HG03342 (cell line): ENCODE results near the gene PDAP1.
"Not testable (repeated sequence)": the region's sequence is repeated elsewhere in the genome, so short reads cannot be mapped to it uniquely, and the experiment has no call there.

Experiments used
- ATAC-seq: cut with Tn5 transposase; IDR thresholded peaks from one replicate; pipeline ENCODE4 v1.9.1; 2021; ENCODE audit warnings: mild to moderate bottlenecking, moderate library complexity; ENCODE audit not compliant: unreplicated experiment

PDAP1 gene

DNA sequence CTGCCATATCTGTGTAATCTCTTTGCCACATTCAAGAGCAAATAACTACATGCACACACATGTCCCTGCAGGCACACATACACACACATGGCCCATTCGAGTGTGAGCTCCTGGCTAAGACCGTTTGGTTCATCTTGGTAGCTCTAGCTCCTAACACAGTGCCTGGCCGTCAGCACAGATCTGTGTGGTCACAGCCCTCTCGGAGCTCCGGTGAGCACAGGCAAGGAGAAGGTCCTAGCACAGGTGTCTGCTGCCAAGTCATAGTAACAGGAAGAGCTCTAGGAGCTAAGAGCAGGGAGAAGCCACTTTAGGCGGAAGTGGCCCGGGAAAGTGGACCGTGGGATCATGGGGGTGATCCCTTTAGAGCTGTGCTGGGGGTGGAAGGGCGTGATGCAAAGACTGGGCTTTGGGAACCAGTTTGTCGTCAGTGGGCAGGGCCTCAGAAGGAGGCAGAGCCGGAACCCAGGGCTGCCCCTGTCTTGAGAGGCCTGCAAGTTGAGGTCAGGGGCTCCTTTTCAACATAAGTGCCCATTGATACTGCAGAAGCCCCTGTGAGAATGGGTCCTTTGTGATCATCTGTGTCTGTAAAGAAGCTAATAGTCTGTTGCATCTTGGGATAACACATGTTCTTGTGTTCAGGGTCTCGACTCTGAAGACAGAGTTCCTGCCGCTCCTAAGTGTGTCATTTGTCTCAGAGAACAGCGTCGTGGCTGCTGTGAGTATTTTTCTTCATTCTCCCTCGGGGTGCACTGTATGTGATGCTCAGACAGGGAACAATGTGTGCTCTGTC is 50.5 kb downstream of the PDAP1 start:
- no peak for ATAC-seq

DNA sequence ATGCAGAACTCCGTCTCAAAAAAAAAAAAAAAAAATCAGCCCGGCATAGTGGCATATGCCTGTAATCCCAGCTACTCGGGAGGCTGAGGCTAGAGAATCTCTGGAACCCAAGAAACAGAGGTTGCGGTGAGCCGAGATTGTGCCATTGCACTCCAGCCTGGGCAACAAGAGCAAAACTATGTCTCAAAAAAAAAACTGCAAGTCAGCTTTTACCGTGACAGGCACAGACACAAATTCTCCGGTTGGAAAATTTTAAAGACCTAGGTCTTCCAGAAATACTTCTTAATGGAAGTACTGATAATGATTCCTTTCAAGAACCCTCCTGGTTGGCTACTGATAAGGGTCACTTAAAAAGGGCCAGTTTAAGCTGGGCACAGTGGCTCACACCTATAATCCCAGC is 53.3 kb downstream of the PDAP1 start:
- no peak for ATAC-seq

DNA sequence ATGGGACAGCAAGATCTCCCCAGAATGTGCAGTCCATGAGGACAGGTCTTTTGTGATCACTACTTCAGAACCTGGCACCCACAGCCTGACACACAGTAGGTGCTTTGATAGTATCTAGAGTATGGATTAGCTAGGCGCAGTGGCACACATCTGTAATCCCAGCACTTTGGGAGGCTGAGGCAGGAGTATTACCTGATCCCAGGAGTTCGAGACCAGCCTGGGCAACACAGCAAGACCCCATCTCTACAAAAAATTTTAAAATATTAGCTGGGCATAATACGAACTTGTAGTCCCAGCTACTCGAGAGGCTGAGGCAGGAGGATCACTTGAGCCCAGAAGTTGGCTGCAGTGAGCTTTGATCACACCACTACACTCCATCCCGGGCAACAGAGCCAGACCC is 56.1 kb downstream of the PDAP1 start:
- no peak for ATAC-seq

DNA sequence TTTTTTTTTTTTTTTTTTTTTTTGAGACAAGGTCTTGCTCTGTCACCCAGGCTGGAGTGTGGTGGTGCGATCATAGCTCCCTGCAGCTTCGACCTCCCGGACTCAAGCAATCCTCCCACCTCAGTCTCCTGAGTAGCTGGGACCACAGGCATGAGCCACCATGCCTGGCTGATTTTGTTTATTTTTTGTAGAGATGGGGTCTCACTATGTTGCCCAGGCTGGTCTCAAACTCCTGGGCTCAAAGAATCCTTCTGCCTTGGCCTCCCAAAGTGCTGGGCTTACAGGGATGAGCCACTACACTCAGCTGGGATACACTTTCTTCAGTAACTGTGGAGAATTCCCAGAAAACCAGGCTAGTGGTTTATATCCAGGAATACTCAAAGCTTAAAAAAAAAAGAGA is 57.8 kb downstream of the PDAP1 start:
- not testable (repeated sequence) for ATAC-seq
